Measurements from ENCODE around the gene MAT2A.

GRCh38 chr2:85527787-85528186 is 11.2 kb upstream of the MAT2A start:
- TF ChIP-seq CTCF (IDR thresholded peaks at IDR 0.05) = no peak
- TF ChIP-seq POLR2AphosphoS5 (IDR thresholded peaks at IDR 0.05) = no peak
- no peak for TF ChIP-seq EP300 (IDR thresholded peaks at IDR 0.05)
- TF ChIP-seq POLR2A (IDR thresholded peaks at IDR 0.05) = no peak

Data from upper lobe of left lung (tissue), 4 donors.